Activated CD4-positive, alpha-beta T cell treated with anti-CD3 and anti-CD28 coated beads for 24 hours (primary cell): ENCODE results near the gene PPT2.
A peak's percentile ranks its signal among the peaks of the same experiment; 100 is the strongest.
"Not testable (repeated sequence)": the region's sequence is repeated elsewhere in the genome, so short reads cannot be mapped to it uniquely, and the experiment has no call there.

Source experiments
- DNase-seq, 2 donors: peaks; one replicate each; pipeline ENCODE4 v3.0.0-alpha.2; 2020; ENCODE audit warnings: low read depth in 2 of 2

PPT2 gene

GRCh38 chr6:32127717-32128592, 26.0 kb upstream of the PPT2 start, which contains the start of gene ATF6B:
TSS of gene ATF6B (minus strand) at chr6:32128246. CDS start at chr6:32128207, 39 bp downstream.
- DNase-seq = peak; percentile 94

- DNase-seq = no peak
These were observed 25.1 kb upstream of the PPT2 start for GRCh38 chr6:32128751-32129296.

- no peak for DNase-seq
These were observed 24.4 kb upstream of the PPT2 start for GRCh38 chr6:32129297-32130088.

GRCh38 chr6:32131439-32131948, 22.4 kb upstream of the PPT2 start:
- no peak for DNase-seq

GRCh38 chr6:32132110-32132509, 21.8 kb upstream of the PPT2 start:
- no peak for DNase-seq

- no peak for DNase-seq
These were observed 20.2 kb upstream of the PPT2 start for GRCh38 chr6:32133786-32134185.

- DNase-seq = no peak
These were observed 16.5 kb upstream of the PPT2 start for GRCh38 chr6:32137454-32137853.

GRCh38 chr6:32139590-32139989, 14.4 kb upstream of the PPT2 start:
- DNase-seq = no peak

GRCh38 chr6:32140420-32141046, 13.4 kb upstream of the PPT2 start:
- DNase-seq = no peak

- DNase-seq = not testable (repeated sequence)
These were observed 9.7 kb upstream of the PPT2 start for GRCh38 chr6:32144238-32144637.

GRCh38 chr6:32146287-32146686, 7.7 kb upstream of the PPT2 start:
- DNase-seq = no peak

GRCh38 chr6:32146687-32147086, 7.3 kb upstream of the PPT2 start:
- DNase-seq = no peak

GRCh38 chr6:32147401-32148132, 6.4 kb upstream of the PPT2 start:
- DNase-seq = no peak

GRCh38 chr6:32148289-32149091, 5.5 kb upstream of the PPT2 start:
- peak; percentile 56 for DNase-seq

- DNase-seq = no peak
These were observed 4.7 kb upstream of the PPT2 start for GRCh38 chr6:32149092-32149755.

- no peak for DNase-seq
These were observed 3.7 kb upstream of the PPT2 start for GRCh38 chr6:32149932-32150870.

- no peak for DNase-seq
These were observed 2.6 kb upstream of the PPT2 start for GRCh38 chr6:32151181-32151862.
